Fibroblast of skin of left biceps (primary cell): ENCODE measurements around the gene APOL5.
"Not testable (repeated sequence)": the region's sequence is repeated elsewhere in the genome, so short reads cannot be mapped to it uniquely, and the experiment has no call there.

Experiments
- DNase-seq, 2 experiments: peaks; one replicate each; pipeline ENCODE4 v3.0.0-alpha.2; 2013; ENCODE audit warnings: low read depth in 2 of 2

Gene APOL5

DNA sequence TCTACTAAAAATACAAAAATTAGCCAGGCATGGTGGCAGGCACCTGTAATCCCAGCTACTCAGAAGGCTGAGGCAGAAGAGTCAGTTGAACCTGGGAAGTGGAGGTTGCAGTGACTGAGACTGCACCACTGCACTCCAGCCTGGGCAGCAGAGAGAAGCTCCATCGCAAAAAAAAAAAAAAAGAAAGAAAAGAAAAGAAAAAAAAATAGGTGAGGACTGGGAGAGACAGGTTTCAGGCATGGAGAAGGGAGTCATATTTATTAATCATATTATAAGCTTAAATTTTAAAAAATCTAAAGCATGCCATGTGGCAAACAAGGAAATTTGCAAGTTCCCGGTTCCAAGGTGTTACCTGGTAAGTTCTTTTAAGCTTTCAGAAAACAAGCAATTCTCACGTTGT is at the start of gene APOL5:
Gene APOL5, plus strand, starts transcription at position 301 of the 400 bp plus-strand sequence. Its CDS starts 0 bp downstream, at position 301.
- no peak for DNase-seq

DNA sequence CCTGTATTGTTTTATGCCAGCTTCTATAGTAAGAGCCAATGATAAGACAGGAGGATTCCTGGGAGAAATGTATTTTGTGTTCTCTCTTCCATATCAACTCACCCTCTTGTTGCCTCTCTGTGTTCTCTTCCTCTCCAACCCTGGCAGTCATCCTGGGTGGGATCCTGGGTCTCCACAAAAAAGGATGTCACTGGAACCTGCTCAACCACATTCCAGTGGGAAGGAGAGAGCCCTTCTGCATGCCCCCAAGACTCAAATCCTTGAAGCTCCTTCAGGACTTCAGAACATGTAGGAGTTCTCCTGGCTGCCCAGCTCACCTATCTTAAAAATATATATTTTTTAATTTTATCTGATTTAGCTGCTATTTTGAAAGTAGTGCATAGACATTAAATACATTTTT is 43.3 kb upstream of the APOL5 start:
- DNase-seq: no peak

DNA sequence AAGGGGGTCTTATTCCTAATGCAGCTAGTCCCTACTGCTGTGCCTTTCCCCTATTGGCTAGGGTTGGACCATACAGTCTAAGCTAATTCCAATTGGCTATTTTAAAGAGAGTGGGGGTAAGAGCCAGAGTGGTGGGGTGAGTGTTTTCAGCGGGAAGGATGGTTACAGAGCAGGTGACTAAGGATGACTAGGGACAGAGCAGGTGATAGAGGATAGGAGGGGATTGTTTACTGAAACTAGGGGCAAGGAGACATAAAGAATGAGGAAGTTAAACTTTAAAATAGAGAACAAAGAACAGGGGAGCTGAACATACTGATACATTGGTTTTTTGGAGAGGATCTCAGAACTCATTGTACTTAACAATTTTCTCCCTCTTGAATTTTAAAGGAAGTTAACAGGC is 41.6 kb upstream of the APOL5 start:
- DNase-seq: not testable (repeated sequence)

- DNase-seq: no peak
These were observed 40.0 kb upstream of the APOL5 start for GRCh38 chr22:35677460-35678187.

DNA sequence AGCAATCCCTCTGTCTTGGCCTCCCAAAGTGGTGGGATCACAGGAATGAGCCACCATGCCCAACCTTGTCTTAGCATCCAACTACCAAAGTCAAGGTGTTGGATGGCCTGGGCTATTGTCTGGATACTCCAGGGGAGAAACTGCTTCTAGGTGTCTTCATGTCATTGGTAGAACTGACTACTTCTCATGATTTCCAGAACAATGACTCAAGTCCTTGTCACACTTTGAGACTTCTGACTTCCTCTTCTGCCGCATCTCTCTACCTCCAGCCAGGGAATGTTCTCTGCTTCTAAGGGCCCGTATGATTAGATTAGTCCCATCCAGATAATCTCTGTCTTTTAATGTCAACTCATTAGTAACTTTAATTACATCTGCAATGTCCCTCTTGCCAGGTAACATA is 38.8 kb upstream of the APOL5 start:
- DNase-seq: no peak

- not testable (repeated sequence) for DNase-seq
These were observed 38.2 kb upstream of the APOL5 start for GRCh38 chr22:35679492-35679891.

DNA sequence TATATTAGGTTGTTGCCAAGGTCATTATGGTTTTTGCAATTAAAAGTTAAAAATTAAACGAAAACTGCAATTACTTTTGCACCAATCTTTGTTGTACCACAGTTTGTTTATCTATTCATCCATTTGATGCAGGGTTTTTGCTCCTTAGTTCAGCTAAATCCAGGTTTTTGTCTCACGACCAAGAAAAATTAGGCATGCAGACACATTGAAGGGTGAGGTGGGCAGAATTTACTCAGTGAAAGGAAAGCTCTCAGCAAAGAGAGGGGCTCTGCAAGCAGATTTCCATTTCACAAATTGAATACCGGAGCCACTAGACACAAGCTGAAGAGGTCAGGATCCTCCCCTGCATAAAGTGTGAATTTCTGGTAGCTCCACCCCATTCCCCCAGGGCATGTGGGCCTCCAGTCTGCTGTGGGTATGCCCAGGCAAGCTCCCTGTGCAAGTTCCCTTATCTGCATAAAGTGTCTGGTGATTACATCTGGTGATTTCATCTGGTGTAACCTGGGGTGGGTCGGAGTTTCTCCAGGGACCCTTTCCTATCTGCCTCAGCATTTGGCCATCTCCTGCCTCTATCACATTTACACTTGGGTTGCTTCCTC is 36.1 kb upstream of the APOL5 start:
- DNase-seq: no peak

DNA sequence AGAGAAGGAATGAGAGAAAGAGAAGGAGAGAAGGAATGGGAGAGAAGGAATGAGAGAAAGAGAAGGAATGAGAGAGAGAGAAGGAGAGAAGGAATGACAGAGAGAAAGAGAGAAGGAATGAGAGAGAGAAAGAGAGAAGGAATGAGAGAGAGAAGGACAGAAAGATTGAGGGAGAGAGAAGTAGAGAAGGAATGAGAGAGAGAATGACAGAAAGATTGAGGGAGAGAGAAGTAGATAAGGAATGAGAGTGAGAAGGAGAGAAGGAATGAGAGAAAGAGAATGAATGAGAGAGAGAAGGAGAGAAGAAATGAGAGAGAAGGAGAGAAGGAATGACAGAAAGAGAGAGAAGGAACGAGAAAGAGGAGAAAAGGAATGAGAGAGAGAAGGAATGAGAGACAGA is 34.1 kb upstream of the APOL5 start:
- no peak for DNase-seq

DNA sequence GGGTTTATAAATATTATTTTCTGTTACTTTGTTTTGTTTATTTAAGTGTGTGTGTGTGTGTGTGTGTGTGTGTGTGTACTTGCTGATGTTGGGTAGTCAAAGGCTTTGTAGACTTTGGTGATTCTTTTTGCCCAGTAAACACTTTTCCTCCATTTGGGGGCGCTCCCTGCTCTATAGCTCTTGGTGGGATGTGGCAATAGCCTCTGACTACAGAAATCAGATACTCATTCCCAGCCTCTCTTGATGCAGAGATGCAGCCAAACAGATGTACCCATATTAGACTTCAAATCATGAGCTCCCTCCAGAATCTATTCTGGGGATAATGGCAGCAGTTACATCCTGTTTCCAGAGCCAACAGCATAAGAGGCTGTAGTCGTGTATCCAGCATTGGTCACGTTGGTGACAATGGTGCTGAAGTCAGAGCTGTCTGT is 33.4 kb upstream of the APOL5 start:
- peak in 1 of 2 experiments; percentile 14 for DNase-seq

- no peak for DNase-seq
These were observed 32.9 kb upstream of the APOL5 start for GRCh38 chr22:35684732-35685131.

DNA sequence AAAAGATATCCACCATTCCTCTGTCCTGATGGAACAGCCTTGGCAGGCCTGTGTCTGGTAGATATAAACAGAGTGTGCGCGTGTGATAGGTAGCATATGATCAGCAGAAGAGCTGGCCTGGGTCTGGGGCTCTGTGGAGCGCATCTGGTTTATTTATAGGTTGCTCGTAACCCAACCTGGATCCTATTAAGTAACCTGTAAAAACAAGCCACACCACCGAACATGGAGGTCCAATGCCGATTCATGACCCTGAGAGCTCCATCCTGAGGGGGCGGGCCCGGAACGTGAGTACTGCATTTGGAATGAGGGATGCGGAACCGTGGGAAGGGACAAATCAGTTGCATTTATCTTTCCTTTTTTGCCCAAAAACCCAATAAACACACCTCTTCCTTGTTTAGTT is 31.9 kb upstream of the APOL5 start:
- DNase-seq: no peak

DNA sequence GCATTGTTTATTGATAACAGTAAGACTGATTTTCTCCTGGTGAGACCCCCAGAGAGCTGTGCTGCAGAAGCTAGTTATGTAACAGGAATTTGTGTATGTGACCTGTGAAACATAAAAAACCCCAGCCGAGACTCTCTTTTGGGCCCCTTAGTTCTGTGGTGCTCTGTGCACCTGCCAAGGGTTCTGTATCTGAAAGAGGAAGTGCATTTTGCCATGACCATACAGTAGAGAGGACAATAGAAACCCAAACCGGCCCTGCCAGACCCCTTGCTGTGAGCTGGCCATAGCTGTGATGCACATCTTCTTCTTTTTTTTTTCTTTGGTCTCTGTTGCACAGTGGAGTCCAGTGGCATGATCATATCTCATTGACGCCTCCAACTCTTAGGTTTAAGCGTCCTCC is 31.4 kb upstream of the APOL5 start:
- no peak for DNase-seq

GRCh38 chr22:35687461-35687860 is 30.2 kb upstream of the APOL5 start:
- DNase-seq: no peak

DNA sequence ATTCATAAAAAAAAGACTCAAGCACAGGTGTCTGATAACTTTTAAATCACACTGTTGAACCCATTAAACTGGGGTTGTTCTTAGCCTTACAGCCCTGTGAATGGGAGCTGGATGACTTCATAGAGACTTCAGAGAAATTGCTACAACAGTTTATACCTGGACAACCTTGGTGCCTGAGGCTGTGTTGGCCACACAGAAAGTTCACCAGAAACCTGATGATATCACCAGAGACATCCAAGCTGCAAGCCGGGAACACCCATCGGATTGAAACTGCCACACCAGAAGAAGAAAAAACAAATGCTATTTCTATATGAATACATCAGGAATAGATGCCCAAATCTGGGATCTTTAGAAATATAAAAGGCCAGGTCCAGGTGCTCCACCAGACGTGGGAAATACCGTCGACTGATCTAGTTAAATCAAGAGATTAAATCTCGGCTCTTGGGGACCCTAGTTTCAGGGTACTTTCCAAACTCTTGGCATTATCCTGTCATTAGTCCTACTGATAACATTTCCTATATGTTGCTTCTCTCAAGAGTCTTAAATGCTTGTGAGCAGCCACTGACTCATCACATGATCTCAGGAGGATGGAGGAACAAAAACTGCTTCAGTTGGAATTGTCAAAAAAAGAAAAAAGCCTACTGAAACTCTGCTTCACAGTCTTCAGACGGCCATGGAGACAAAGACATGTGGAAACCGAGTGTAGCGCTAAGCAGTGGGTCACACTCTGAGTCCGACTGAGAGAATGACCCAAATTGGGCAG is 28.6 kb upstream of the APOL5 start:
- DNase-seq: no peak

DNA sequence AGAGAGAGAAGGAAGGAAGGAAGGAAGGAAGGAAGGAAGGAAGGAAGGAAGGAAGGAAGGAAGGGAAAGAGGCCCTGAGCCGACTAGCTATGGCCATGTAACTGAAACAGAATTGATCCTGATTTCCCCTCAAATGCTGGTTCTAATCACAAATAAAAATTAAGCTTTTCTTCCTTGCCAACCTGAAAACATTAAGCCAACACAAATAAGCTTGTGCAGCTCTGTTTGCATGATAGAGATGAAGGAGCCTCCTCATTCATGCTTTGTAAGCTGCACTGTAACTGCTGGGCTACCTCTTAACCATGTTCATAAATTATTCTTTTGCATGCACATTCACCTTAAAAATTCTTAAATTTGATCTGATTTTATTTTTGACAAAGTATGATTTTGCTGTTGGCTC is 27.7 kb upstream of the APOL5 start:
- DNase-seq: no peak

DNA sequence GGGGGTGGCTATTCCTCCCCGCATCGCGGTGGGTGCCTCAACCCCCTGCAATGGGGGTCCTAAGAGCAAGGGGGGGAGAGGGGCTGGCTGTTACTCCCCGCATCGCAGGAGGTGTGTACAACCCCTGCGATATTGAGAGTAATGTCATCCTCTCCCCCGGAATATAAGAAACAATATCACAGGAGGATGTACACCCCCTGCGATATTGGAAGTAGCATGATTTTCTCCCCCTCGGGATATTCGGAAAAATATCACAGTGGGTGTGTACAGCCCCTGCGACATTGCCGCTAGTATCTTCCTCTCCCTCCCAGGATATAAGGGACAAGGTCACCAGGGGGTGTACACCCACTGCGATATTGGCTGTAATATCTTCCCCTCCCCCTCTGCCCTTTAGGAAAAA is 22.5 kb upstream of the APOL5 start:
- no peak for DNase-seq

DNA sequence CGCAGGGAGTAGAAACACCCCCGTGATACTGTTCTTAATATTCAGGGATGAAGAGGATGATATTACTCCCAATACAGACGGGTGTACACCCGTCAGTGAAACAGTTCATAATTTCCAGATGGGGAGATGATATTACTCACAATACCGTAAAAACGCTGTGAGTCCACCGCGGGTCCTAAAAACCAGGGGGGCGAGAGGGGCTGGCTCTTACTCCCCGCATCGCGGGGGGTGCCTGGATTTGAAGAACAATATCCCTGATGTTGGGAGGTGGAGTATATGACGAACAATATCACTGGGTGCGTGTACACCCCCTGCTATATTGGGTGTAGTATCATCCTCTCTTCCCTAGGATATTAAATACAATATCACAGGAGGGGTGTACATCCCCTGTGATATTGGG is 20.5 kb upstream of the APOL5 start:
- DNase-seq: no peak

- DNase-seq: not testable (repeated sequence)
These were observed 17.8 kb upstream of the APOL5 start for GRCh38 chr22:35699852-35700251.

GRCh38 chr22:35703861-35704584 is 13.6 kb upstream of the APOL5 start:
- DNase-seq: no peak

DNA sequence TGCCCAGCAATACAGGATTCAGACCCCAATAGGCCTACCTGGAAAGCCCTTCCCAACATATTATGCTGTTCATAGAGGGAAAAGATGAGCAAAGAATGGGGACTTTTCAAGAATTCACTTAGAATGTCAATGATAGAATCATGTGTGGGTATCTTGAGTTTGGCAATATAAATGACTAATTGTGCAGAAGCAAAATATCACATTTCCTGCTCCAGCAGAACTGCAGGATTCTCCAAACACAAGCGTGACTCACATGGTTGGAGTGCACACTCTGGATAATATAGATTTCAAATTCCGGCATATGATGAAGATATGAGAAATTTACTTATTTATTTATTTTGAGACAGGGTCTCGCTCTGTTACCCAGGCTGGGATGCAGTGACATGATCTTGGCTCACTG is 12.5 kb upstream of the APOL5 start:
- DNase-seq: peak; percentile 67 to 73

GRCh38 chr22:35708453-35708852 is 9.2 kb upstream of the APOL5 start:
- DNase-seq: no peak

GRCh38 chr22:35708917-35709316 is 8.8 kb upstream of the APOL5 start:
- DNase-seq: no peak
